NCI-H2029 treated with DMSO at 0.1 percent for 48 hours (cell line): ENCODE results near the gene ATP6V0A4.
A peak's percentile ranks its signal among the peaks of the same experiment; 100 is the strongest.
"Not testable (repeated sequence)": the region's sequence is repeated elsewhere in the genome, so short reads cannot be mapped to it uniquely, and the experiment has no call there.

Source experiments
- DNase-seq: peaks from one replicate; lab custom pipeline; 2025; lab: John Stamatoyannopoulos, UW

The ATP6V0A4 gene

DNA sequence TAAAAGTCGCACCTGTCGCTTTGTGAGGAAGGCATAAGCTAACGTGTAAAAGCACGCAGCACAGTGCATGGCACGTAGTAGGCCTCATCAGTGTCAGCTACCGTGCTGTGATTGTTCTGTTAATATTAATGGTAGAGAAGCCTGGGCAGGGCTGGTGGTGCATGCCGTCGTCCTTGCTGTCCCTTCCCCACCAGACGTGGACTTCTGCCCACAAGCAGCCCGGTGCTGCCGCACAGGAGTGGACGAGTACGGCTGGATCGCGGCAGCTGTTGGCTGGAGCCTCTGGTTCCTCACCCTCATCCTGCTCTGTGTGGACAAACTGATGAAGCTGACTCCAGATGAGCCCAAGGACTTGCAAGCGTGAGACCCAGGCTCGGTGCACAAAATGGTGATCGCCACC is 4.7 kb upstream of the ATP6V0A4 start:
- DNase-seq = no peak

GRCh38 chr7:138801256-138801655 is 3.3 kb upstream of the ATP6V0A4 start:
- DNase-seq = no peak

DNA sequence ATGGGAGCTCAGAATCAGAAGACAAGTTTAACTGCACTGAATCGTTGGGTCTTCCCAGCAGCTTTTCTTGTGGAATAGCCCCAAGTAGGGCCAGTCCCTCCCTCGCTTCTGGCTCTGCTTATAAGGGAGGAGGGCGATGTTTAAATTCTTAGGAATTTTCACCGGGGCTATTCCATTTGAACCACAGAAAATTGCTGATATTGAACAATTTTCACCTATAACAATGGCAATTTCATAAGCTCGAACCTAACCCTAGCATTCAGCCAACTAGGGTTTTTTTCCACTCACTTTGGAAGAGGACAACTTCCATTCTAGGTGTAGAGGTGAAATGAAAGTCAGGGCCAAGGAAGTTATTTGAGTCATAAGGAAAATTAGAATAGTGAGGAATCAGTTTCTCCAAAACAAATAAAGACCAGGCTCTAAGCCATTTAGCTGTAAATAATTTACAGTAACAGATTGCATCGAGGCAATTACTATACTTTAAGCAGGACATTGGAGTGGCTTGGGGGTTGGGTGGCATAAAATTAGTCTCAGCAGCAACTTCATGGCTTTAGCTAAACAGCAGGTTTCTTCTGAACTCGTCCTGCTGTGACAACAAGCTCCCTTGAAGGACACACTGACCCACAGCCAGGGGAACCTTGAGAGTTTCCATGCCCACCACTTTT is 1.5 kb upstream of the ATP6V0A4 start:
- DNase-seq = no peak

DNA sequence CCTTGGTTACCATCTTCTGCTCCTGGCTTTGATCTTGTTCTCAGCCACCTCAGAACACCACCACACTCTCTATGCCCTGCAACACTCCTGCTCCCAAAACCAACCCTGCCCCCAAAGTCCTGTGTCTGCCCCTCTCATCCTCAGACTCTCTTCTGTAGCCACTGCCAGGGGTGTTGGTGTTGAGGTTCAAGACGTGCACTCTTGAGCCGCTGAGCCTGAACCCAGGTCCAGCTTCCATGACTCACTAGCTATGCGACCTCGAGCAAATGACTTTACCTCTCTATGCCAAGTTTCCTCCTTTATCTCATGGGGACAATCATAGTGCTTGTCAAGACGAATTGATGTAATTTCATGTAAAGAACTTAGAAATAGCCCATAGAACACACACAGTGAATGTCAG is 840 bp upstream of the ATP6V0A4 start:
- DNase-seq = no peak

DNA sequence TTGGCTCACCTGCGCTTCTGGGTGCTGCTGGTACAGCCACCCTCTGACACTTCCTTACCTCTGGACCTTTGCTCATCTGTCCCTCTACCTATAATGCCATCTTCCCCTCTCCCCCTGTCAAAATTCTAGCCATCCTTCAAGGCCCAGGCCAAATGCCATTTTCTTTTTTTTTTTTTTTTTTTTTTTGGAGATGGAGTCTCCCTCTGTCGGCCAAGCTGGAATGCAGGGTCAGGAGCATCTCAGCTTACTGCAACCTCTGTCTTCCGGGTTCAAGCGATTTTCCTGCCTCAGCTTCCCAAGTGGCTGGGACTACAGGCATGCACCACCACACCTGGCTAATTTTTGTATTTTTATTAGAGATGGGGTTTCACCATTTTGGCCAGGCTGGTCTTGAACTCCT is 950 bp downstream of the ATP6V0A4 start:
- DNase-seq = not testable (repeated sequence)

DNA sequence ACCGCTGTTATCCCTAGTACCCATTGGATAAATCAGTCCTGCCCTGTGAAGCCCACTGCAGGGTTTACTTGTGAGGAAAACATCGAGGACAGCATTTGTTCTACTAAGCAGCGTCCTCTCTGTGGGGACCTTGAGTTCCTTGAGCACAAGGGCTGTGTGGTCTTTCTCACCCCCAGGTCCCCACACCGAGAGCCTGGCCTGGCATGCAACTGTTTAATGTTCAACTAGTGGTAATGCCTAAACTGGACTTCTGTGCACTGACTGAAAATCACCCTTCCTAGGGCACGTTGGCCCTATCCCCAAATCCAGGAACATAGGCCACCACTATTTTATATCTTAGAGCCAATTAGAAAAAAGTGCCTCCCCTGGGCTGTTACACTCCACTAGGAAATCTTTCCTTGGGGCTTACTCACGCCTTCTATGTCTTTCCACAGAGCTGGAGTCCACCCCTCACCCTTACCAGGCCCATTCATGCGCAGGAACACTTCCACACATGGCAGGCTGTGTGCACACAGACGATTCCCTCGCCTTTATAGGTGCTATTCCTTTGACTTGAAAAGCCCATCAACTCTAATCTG is 1.9 kb downstream of the ATP6V0A4 start:
- no peak for DNase-seq

DNA sequence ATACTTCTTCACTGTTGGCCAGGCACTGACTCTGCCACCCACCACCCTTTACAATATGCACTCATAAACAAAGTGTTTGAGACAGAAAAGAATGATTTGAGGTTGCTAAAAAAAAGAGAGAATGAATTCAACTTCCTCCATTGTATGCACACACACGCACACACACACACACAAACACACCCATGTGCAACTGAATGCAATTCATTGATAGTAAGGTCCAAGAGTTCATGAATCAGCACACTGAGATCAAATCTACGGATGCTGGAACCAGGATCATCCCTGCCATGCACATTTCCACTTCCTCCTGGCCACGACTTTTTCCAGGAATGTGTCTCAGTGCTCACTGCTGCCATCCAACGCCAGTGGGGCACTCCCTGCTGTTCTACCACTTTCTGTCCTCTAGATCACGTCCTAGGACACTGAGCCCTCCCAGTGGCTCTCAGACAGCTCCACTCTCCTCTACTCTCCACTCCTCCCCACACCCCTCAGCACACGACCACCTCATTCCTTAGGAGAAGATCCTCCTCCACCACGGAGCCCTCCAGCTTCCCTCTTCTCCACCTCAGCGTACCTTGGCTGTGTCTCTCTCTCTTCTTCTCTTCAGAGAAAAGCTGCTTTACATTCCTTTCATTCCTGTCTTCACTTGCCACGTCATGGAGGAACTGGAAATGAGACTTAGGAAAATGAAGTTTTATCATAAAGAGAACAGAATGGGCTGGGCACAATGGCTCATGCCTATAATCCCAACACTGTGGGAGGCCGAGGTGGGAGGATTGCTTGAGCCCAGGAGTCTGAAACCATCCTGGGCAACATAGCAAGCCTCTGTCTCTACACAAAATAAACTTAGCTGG is 12.2 kb downstream of the ATP6V0A4 start:
- no peak for DNase-seq

DNA sequence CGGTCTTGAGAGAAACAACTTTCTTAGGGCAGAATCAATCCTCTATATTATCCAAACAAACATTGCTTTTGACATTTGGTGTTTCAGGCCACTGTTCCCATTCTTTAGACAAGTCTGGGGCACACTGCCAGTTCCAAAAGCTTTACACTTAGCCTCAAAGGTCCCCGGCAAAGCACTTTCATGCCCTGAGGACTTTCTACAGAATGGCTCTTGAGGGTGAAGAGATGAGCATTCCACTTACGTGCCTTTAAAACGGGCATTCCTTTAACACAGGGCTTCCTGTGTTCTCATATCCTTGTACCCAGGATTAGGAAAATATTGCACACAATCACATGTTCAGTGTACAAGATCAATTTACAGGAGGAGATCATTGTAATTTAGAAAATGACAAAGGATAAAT is 13.3 kb downstream of the ATP6V0A4 start:
- DNase-seq = peak; percentile 76

DNA sequence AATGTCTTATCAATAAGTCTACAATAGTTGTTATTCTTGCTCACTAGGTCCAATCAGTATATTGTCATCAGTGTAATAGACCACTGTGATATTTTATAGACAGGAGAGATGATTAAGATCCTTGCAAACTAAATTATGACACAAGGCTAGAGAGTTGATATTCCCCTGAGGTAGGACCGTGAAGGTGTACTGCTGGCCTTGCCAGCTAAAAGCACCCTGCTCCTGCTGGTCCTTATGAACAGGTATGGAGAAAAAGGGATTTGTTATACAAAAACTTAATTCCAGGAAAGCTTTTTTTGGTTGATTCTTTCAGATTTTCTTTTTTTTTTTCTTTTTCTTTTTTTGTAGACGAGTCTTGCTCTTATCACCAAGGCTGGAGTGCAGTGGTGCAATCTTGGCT is 17.0 kb downstream of the ATP6V0A4 start:
- no peak for DNase-seq

DNA sequence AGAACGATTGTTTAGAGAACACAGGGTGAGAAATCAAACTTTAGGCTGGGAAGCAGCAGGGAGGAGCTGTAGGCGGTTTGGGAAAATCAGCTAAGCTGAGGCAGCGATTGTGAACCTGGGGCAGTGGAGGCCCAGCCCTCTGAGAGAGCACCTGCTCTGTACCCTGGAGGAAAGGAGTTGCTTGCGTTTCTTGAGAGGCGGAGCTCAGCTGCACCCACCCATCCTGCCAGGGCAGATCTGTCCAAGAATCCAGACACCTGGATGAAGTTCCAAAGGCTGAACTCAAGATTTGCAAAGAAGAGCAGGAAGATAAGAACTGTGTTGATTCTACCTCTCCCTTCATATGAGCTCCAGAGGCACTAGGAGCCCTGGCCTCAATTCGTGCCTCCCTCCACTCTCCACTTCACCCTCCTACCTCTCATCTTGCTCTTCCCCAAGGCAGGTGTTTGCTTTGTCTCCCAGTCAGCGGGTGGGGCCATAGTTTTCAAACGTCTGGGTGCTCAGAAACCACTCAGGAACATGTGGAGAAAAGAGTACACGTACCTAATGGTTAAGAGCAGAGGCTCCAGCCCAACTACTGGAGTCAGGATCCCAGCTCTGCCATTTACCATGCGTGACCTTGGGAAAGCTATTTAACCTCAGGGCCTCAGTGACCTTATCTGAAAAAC is 21.7 kb downstream of the ATP6V0A4 start:
- DNase-seq = peak; percentile 91

GRCh38 chr7:138773817-138774216 is 24.2 kb downstream of the ATP6V0A4 start:
- no peak for DNase-seq

DNA sequence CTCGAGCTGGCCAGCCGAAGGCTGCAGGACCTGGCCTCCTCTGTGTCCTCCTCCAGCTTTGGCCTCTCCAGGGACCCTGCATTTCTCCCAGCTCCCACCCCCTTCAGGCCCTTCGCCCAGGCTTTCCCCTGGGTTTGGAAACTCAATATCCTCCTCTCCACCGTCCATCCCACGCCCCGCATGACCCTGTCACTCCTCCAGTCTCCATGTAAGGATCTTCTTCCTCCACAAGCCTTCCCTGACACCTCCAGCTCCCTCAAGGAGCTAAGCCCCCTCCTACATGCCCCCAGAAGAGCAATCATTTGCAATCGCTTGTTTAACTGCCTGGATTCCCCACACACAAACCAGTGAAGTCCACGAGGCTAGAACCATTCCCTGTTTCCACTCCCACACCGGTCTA is 24.8 kb downstream of the ATP6V0A4 start:
- DNase-seq = no peak

- no peak for DNase-seq
Measured at GRCh38 chr7:138770904-138771303, 27.1 kb downstream of the ATP6V0A4 start.

GRCh38 chr7:138768241-138768640 is 29.8 kb downstream of the ATP6V0A4 start:
- no peak for DNase-seq

DNA sequence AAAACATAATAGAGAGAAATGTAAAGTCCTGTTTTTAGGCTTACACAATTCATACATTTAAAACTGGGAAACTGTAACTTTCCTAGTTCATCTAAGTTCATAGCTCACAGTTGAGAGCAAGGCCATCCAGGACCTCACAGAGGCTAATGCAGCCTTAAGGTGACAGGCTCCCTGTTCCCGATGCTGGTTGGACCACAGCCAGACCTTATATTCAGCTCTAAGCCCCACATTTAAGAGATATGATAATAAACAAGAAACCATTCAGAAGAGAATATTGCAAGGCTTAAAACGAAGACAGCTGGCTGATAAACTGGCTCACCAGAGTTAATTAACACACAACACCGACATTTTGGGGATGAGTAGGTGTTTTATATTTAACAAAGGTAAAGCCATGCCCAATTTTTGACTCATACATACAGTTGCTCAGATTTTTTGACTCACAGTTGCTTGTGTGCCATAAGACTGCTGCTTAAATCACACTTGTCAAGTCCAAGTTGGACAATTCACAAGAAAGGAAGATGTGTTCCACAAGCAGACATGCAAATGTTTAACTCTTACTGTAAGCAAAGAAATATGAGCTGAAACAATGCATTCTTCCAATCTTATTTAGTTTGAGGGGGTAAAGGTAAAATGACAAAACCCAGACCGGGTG is 41.3 kb downstream of the ATP6V0A4 start:
- DNase-seq = no peak

GRCh38 chr7:138755842-138756590 is 42.0 kb downstream of the ATP6V0A4 start:
- no peak for DNase-seq

GRCh38 chr7:138755331-138755747 is 42.7 kb downstream of the ATP6V0A4 start:
- no peak for DNase-seq

- no peak for DNase-seq
Measured at GRCh38 chr7:138753610-138754009, 44.4 kb downstream of the ATP6V0A4 start.

GRCh38 chr7:138753150-138753518 is 44.9 kb downstream of the ATP6V0A4 start:
- no peak for DNase-seq

GRCh38 chr7:138752518-138753149 is 45.4 kb downstream of the ATP6V0A4 start:
- peak; percentile 94 for DNase-seq

GRCh38 chr7:138750901-138751464 is 47.0 kb downstream of the ATP6V0A4 start:
- no peak for DNase-seq
